SK-N-SH (cell line): Measurements from ENCODE around the gene CDH4. TPM values are rescaled to one million over a fixed set of nuclear protein-coding genes. Genes with fewer than 3 reads are reported as not detected.

Source experiments
- CTCF ChIA-PET: fragments of 300-600, 350-600 bp; formaldehyde crosslinking; extraction: SDS; loops from one replicate; lab custom pipeline; 2021; lab: Yijun Ruan, JAX
- POLR2A ChIA-PET: fragments of 350-600 bp; sonication (Branson Sonifier 250); formaldehyde crosslinking; extraction: SDS; loops from one replicate; lab custom pipeline; 2020; ENCODE audit warnings: antibody characterized with exemption, inconsistent platforms; lab: Yijun Ruan, JAX
- DNase-seq: peaks from one replicate; pipeline ENCODE4 v3.0.0; 2012
- H2AFZ ChIP-seq: fragments of 200-600 bp; sonication (generic); 2 replicates; pipeline ENCODE4 v1.8.1; 2016; ENCODE audit warnings: antibody characterized with exemption, mild to moderate bottlenecking, low read depth
- H3F3A ChIP-seq: fragments of 200-600 bp; sonication (generic); replicated peaks from 2 replicates; pipeline ENCODE3; 2016; ENCODE audit warnings: antibody characterized with exemption, mild to moderate bottlenecking; ENCODE audit not compliant: insufficient read depth
- H3K27ac ChIP-seq, 2 experiments: fragments of 200-500 bp in 1 of 2; fragments of 200-600 bp in 1 of 2; sonication (Bioruptor generic) in 1 of 2; sonication (generic), shearing (Covaris generic) in 1 of 2; 2 replicates each; pipeline versions ENCODE4 v1.5.1 to v1.6.1; 2014 to 2016; ENCODE audit warnings: low read depth in 2 of 2, inconsistent platforms in 1 of 2, low read length in 1 of 2, mild to moderate bottlenecking in 1 of 2, mixed read lengths in 1 of 2
- H3K27me3 ChIP-seq: fragments of 200-600 bp; sonication (generic), shearing (Covaris generic); 2 replicates; pipeline ENCODE4 v1.6.1; 2016; ENCODE audit warnings: mixed run types; ENCODE audit not compliant: insufficient read depth
- H3K36me3 ChIP-seq, 2 experiments: fragments of 200-500 bp in 1 of 2; fragments of 200-600 bp in 1 of 2; sonication (Bioruptor generic) in 1 of 2; sonication (generic) in 1 of 2; replicated peaks in 1 of 2; 2 replicates each; pipeline versions ENCODE3 to v1.5.1; 2014 to 2016; ENCODE audit warnings: low read length in 1 of 2, mild to moderate bottlenecking in 1 of 2; ENCODE audit not compliant: insufficient read depth in 2 of 2, control insufficient read depth in 1 of 2
- H3K4me1 ChIP-seq, 2 experiments: fragments of 200-500 bp in 1 of 2; fragments of 200-600 bp in 1 of 2; sonication (Bioruptor generic) in 1 of 2; sonication (generic), shearing (Covaris generic) in 1 of 2; 2 replicates each; pipeline versions ENCODE4 v1.5.1 to v1.6.1; 2014 to 2016; ENCODE audit warnings: low read depth in 1 of 2, low read length in 1 of 2, mixed run types in 1 of 2; ENCODE audit not compliant: insufficient read depth in 2 of 2, control insufficient read depth in 1 of 2
- H3K4me2 ChIP-seq: fragments of 200-600 bp; sonication (generic), shearing (Covaris generic); 2 replicates; pipeline ENCODE4 v1.6.1; 2017; ENCODE audit warnings: mixed run types
- H3K4me3 ChIP-seq, 2 experiments: fragments of 200-500 bp in 1 of 2; fragments of 200-600 bp in 1 of 2; sonication (Bioruptor generic) in 1 of 2; sonication (generic), shearing (Covaris generic) in 1 of 2; 2 replicates each; pipeline versions ENCODE4 v1.5.1 to v1.8.1; 2014 to 2016; ENCODE audit warnings: low read depth in 2 of 2, inconsistent platforms in 1 of 2, low read length in 1 of 2, mild to moderate bottlenecking in 1 of 2, mixed read lengths in 1 of 2, moderate library complexity in 1 of 2
- H3K79me2 ChIP-seq: fragments of 200-600 bp; sonication (generic); 2 replicates; pipeline ENCODE4 v1.8.1; 2017; ENCODE audit warnings: mild to moderate bottlenecking; ENCODE audit not compliant: insufficient read depth
- H3K9ac ChIP-seq: fragments of 200-600 bp; sonication (generic); 2 replicates; pipeline ENCODE4 v1.6.1; 2017; ENCODE audit warnings: mixed run types
- H3K9me2 ChIP-seq: fragments of 200-600 bp; sonication (generic); 2 replicates; pipeline ENCODE4 v1.6.1; 2017; ENCODE audit warnings: mixed run types
- H3K9me3 ChIP-seq: fragments of 200-600 bp; sonication (generic); 2 replicates; pipeline ENCODE4 v1.6.1; 2017; ENCODE audit warnings: mixed run types, mild to moderate bottlenecking, moderate library complexity
- H4K20me1 ChIP-seq: fragments of 200-600 bp; sonication (generic); 2 replicates; pipeline ENCODE4 v1.6.1; 2017; ENCODE audit warnings: mild to moderate bottlenecking, mixed run types; ENCODE audit not compliant: insufficient read depth
- CTCF ChIP-seq: fragments of 200-600 bp; sonication (generic); IDR thresholded peaks from 2 replicates; pipeline ENCODE4 v1.6.1; 2017; ENCODE audit warnings: antibody characterized with exemption, mild to moderate bottlenecking, moderate library complexity
- EZH2phosphoT487 ChIP-seq: fragments of 200-600 bp; sonication (generic); IDR thresholded peaks from 2 replicates; pipeline ENCODE4 v1.6.1; 2017; ENCODE audit warnings: low read depth, mixed run types, mild to moderate bottlenecking, antibody characterized with exemption, moderate library complexity, borderline replicate concordance
- FOSL2 ChIP-seq: IDR thresholded peaks from 2 replicates; pipeline ENCODE4 v1.4.0; 2012; ENCODE audit warnings: low read depth, mild to moderate bottlenecking, moderate library complexity, borderline replicate concordance
- JUND ChIP-seq: IDR thresholded peaks from 2 replicates; pipeline ENCODE4 v1.4.0; 2012
- NFIC ChIP-seq: IDR thresholded peaks from 2 replicates; pipeline ENCODE4 v1.4.0; 2012; ENCODE audit warnings: borderline replicate concordance
- POLR2AphosphoS5 ChIP-seq: IDR thresholded peaks from 2 replicates; pipeline ENCODE4 v1.6.1; 2012; ENCODE audit warnings: low read depth, low read length
- RCOR1 ChIP-seq: fragments of 150-350 bp; IDR thresholded peaks from 2 replicates; pipeline ENCODE4 v1.6.1; 2017; ENCODE audit warnings: antibody characterized with exemption, low read length
- REST ChIP-seq: IDR thresholded peaks from 2 replicates; pipeline ENCODE4 v1.6.1; 2012; ENCODE audit warnings: mild to moderate bottlenecking, low read depth, low read length, moderate library complexity
- RXRA ChIP-seq: IDR thresholded peaks from 2 replicates; pipeline ENCODE4 v1.4.0; 2012; ENCODE audit warnings: low read depth, mild to moderate bottlenecking, borderline replicate concordance
- TEAD4 ChIP-seq: IDR thresholded peaks from 2 replicates; pipeline ENCODE4 v1.4.0; 2012; ENCODE audit warnings: mild to moderate bottlenecking, borderline replicate concordance; ENCODE audit not compliant: insufficient read depth
- YY1 ChIP-seq: IDR thresholded peaks from 2 replicates; pipeline ENCODE4 v1.4.0; 2012; ENCODE audit warnings: low read depth, mild to moderate bottlenecking
- ZBTB33 ChIP-seq: IDR thresholded peaks from 2 replicates; pipeline ENCODE4 v1.4.0; 2012; ENCODE audit warnings: low read depth, borderline replicate concordance
- WGBS: methylation state at CpG from one replicate; pipeline ENCODE4 v1.1.6; 2017; ENCODE audit warnings: low lambda C conversion rate; 5-methylcytosine and 5-hydroxymethylcytosine counted together
- polyA plus RNA-seq, 3 experiments: library from polyadenylated mRNA; depleted of rRNA; stranded (reverse); fragments of >200 nt; gene quantifications; 2 replicates each; pipeline ENCODE4 v1.2.3, GENCODE V29; 2012

The CDH4 gene
- polyA plus RNA-seq, 1 of the 3 experiments (the other 2 are of a cell fraction): not detected

- ChIA-PET POLR2A (no interaction called here), CTCF (interaction anchor here (1.3 kb wide), 1 partner anchor 19 kb away, joined by 4 read pairs; no protein-coding TSS in a partner anchor)
- WGBS: 38% methylated on average over 6 of the region's 8 CpGs
- Histone ChIP-seq H3K4me1 (no peaks in the 10 kb centered on the region), H4K20me1 (no peaks in the 10 kb centered on the region), H3K4me2 (no peak overlapping the region), H3K9ac (no peak overlapping the region), H3K9me2 (no peaks in the 10 kb centered on the region), H3K27ac (no peak overlapping the region), H3K4me3 (no peak overlapping the region), H3F3A (no peaks in the 10 kb centered on the region), H3K79me2 (no peaks in the 10 kb centered on the region), H2AFZ (no peak overlapping the region), H3K36me3 (no peaks in the 10 kb centered on the region), H3K9me3 (no peaks in the 10 kb centered on the region), H3K27me3 (no peaks in the 10 kb centered on the region)
- DNase-seq: no peak
- TF ChIP-seq RCOR1 (no peak), EZH2phosphoT487 (no peak), ZBTB33 (no peak), NFIC (no peak), RXRA (no peak), FOSL2 (no peak), JUND (no peak), TEAD4 (no peak), YY1 (no peak), POLR2AphosphoS5 (no peak), CTCF (no peak), REST (no peak)
Observed at GRCh38 chr20:61678437-61678836, 426.4 kb downstream of the CDH4 start.
